Measurements from ENCODE around the gene GAS2L1.
A peak's percentile ranks its signal among the peaks of the same experiment; 100 is the strongest.
"Not testable (repeated sequence)": the region's sequence is repeated elsewhere in the genome, so short reads cannot be mapped to it uniquely, and the experiment has no call there.

GAS2L1 gene

GRCh38 chr22:29342177-29342576, 35.7 kb downstream of the GAS2L1 start:
- DNase-seq (ENCODE audit: low spot score) = no peak

- DNase-seq (ENCODE audit: low spot score) = no peak
Observed at GRCh38 chr22:29342577-29343312, 36.3 kb downstream of the GAS2L1 start.

- DNase-seq (ENCODE audit: low spot score) = no peak
Observed at GRCh38 chr22:29343313-29343805, 36.9 kb downstream of the GAS2L1 start.

GRCh38 chr22:29344137-29344536, 37.7 kb downstream of the GAS2L1 start:
- DNase-seq (ENCODE audit: low spot score) = peak; percentile 40

- DNase-seq (ENCODE audit: low spot score) = not testable (repeated sequence)
Observed at GRCh38 chr22:29344889-29345288, 38.4 kb downstream of the GAS2L1 start.

GRCh38 chr22:29345932-29346331, 39.5 kb downstream of the GAS2L1 start:
- DNase-seq (ENCODE audit: low spot score) = no peak

GRCh38 chr22:29346659-29347058, 40.2 kb downstream of the GAS2L1 start:
- DNase-seq (ENCODE audit: low spot score) = peak; percentile 82

GRCh38 chr22:29348041-29348440, 41.6 kb downstream of the GAS2L1 start:
- DNase-seq (ENCODE audit: low spot score) = no peak

- DNase-seq (ENCODE audit: low spot score) = no peak
Observed at GRCh38 chr22:29348956-29349355, 42.5 kb downstream of the GAS2L1 start.

GRCh38 chr22:29351042-29351441, 44.6 kb downstream of the GAS2L1 start:
- DNase-seq (ENCODE audit: low spot score) = no peak

- DNase-seq (ENCODE audit: low spot score) = no peak
Observed at GRCh38 chr22:29351891-29352290, 45.4 kb downstream of the GAS2L1 start.

GRCh38 chr22:29352778-29353177, 46.3 kb downstream of the GAS2L1 start:
- no peak for DNase-seq (ENCODE audit: low spot score)

- no peak for DNase-seq (ENCODE audit: low spot score)
Observed at GRCh38 chr22:29353286-29353685, 46.8 kb downstream of the GAS2L1 start.

GRCh38 chr22:29353860-29354259, 47.4 kb downstream of the GAS2L1 start:
- DNase-seq (ENCODE audit: low spot score) = no peak

GRCh38 chr22:29357193-29357890, 50.9 kb downstream of the GAS2L1 start:
- not testable (repeated sequence) for DNase-seq (ENCODE audit: low spot score)

- no peak for DNase-seq (ENCODE audit: low spot score)
Observed at GRCh38 chr22:29359469-29359868, 53.0 kb downstream of the GAS2L1 start.

Measured in globus pallidus (tissue), 1 donor.